Ecto neural progenitor cell (in vitro differentiated cells): ENCODE results near the gene SP2.
"Not testable (repeated sequence)": the region's sequence is repeated elsewhere in the genome, so short reads cannot be mapped to it uniquely, and the experiment has no call there.

Source experiments
- DNase-seq: peaks from one replicate; pipeline ENCODE4 v3.0.0-alpha.2; 2018; ENCODE audit warnings: low spot score

Gene SP2

DNA sequence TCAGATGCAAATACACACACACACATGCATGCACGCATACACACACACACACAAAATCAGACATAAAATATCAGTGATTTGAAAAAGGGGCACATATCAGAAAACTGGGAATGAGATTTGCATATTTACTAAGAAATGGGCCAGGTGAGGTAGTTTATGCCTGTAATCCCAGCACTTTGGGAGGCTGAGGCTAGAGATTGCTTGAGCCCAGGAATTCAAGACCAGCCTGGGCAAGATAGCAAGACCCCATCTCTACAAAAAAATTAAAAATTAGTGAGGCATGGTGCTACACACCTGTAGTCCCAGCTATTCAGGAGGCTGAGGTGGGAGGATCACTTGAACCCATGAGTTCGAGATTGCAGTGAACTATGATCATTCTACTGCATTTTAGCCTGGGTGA, 23.0 kb downstream of the SP2 start:
- DNase-seq, result no peak

- not testable (repeated sequence) for DNase-seq
These were observed 23.9 kb downstream of the SP2 start for GRCh38 chr17:47919889-47920288.

DNA sequence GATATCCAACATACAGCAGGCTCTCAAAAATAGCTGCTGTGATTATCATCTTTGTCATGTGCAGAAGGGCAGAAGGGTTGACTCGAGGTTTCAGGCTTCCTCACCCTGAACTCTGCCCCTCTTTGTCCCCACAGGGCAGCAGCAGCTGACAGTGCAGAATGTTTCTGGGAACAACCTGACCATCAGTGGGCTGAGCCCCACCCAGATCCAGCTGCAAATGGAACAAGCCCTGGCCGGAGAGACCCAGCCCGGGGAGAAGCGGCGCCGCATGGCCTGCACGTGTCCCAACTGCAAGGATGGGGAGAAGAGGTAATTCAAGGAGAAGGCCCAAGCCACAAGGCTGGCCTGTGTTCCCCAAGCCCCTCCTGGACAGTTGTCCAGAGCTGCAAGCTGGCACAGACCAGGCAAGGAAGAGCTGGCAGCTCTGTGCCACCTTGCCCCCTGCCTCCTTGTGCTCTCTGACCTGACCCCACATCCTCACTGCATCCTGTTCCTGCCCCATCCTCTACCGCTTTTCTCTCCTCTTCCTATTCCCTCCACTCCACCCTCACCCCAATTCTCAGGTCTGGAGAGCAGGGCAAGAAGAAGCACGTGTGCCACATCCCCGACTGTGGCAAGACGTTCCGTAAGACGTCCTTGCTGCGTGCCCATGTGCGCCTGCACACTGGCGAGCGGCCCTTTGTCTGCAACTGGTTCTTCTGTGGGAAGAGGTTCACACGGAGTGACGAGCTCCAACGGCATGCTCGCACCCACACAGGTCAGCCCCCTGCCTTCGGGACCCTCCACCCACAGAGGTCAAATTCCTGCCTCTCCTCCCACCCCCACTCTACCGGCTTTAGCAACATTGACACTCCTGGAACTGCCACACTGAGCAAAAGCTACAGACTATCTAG, 29.0 kb downstream of the SP2 start:
- no peak for DNase-seq

- no peak for DNase-seq
These were observed 29.6 kb downstream of the SP2 start for GRCh38 chr17:47925678-47925988.

GRCh38 chr17:47927821-47928400, 31.9 kb downstream of the SP2 start:
- no peak for DNase-seq

GRCh38 chr17:47928415-47928814, 32.4 kb downstream of the SP2 start:
- DNase-seq, result no peak

- DNase-seq, result no peak
These were observed 33.4 kb downstream of the SP2 start for GRCh38 chr17:47929218-47930000.

GRCh38 chr17:47931848-47932247, 35.8 kb downstream of the SP2 start:
- no peak for DNase-seq

- no peak for DNase-seq
These were observed 38.8 kb downstream of the SP2 start for GRCh38 chr17:47934856-47935255.

- not testable (repeated sequence) for DNase-seq
These were observed 39.4 kb downstream of the SP2 start for GRCh38 chr17:47935468-47935867.

GRCh38 chr17:47935961-47936360, 39.9 kb downstream of the SP2 start:
- no peak for DNase-seq

DNA sequence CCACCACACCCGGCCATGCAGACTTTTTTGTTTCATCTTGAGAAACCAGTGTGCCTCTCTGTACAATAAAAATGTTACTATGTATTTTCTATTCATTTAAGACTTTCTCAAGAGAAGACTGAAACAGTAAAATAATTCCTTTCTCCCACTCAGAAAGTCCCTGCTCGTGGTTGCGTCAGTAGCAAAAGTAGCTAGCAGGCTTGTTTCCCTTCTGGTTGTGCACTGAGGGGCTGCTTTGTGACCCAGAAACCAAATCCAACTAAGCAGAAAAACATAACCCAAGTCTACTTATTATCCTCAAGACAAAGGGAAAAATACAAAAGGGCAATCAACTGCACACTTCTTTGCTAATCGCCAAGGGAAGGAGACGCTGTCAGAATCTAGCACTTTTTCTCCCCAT, 41.9 kb downstream of the SP2 start:
- DNase-seq, result no peak

DNA sequence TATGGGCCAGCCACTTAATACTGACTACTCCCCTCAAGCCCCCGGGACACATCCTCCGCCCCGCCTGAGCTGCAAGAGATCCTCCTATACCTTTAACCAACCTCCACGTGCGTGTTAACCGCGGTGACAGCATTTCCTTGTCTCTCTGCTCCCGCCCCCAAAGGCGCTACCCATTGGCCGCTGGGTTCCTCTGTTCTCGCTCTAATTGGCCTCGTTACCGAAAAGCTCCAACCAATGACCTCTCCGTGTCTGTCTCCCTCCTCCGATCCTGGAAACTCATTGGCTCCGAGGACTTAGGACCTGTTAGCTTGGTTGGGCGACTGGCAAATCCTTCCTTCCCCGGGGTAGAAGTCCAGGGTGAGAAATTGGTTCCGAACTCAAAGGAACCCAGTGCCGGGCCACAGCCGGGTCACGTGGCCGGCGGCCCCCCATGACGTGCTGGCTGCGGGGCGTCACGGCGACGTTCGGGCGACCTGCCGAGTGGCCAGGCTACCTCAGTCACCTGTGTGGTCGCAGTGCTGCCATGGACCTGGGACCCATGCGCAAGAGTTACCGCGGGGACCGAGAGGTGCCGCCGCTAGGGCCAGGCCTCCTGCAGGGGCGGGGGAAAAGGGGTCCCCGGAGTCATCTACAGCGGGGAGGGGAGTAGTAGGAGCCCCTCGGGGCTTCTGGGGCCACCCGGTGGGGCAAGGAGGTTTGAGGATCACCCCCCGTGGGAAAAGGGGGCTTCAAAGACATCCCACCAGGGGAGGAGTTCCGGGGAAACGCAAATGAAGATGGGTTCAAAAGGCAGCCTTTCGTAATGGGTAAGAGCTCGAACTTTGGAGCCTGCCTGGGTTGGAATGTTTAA, 45.4 kb downstream of the SP2 start, which contains the start of gene PNPO:
PNPO (plus strand) TSS at position 326 of the 850 bp plus-strand sequence; CDS start at position 431, 105 bp downstream.
- peak; percentile 82 for DNase-seq

GRCh38 chr17:47942096-47942510, 46.1 kb downstream of the SP2 start:
- no peak for DNase-seq

GRCh38 chr17:47942568-47942967, 46.5 kb downstream of the SP2 start:
- DNase-seq, result no peak

DNA sequence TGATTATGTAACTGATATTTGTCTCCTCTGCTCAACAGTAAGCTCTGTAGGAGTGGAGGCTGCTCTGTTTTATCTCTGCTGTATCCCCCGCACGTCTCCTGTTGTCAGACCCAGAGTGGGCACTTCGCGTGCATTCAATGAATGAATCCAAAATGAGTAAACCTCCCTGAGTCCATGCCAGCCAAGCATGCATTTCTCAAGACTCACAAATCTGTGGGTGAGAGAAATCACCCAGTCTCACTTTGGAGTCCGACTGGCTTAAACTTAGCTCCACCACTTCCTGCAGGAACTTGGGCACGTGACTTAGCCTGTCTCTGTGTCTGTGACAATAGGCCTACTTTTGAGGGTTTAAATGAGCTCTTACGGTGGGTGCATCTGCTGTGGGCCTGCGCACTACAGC, 49.0 kb downstream of the SP2 start:
- DNase-seq, result no peak

GRCh38 chr17:47945529-47946508, 49.8 kb downstream of the SP2 start:
- no peak for DNase-seq

DNA sequence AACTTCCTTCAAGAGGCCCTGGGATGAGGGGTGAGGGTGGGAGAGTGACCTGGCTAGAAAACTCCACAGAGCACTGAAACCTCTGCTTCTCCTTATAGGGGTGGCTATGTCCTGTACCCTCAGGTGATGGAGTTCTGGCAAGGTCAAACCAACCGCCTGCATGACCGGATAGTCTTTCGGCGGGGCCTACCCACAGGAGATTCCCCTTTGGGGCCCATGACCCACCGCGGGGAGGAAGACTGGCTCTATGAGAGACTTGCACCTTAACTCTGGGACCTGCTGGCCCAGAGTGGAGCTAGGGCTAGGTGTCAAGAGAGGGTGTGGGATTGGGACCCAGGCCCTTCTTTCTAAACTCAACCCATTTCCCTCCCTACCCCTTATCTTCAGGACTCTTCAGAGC, 50.5 kb downstream of the SP2 start:
- DNase-seq, result no peak

DNA sequence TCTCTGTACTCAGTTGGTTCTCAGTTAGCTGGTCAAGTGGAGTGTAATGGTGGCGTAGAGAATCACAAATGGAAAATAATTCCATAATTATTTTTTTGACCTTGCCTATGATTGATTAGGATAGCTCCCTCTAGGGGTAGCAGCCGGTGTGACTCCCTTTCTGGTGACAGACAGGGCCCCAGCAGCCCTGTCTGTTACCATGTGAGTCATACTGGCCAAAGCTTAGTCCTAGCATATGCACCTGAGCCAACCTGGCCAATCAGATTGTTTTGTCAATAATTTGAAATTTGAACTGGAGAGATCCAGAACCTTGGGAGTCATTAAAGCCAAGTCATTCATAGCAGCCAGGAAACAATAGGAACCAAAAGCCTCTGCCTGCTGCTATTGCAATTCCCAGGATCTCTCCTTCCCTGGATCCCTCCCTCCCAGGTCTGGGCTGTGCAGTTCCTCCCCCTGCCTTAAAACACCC, 50.9 kb downstream of the SP2 start:
- DNase-seq, result peak; percentile 75

- DNase-seq, result no peak
These were observed 52.7 kb downstream of the SP2 start for GRCh38 chr17:47948706-47949196.
